Astrocyte (in vitro differentiated cells and primary cell): ENCODE measurements around the gene LIF.

ENCODE experiments used
- CTCF ChIP-seq: IDR thresholded peaks from 2 replicates; pipeline ENCODE4 v1.5.1; 2011; ENCODE audit warnings: low read depth, mild to moderate bottlenecking, inconsistent platforms, low read length, moderate library complexity; ENCODE audit not compliant: insufficient read depth
- EZH2 ChIP-seq: IDR thresholded peaks from 2 replicates; pipeline ENCODE4 v1.6.1; 2012; ENCODE audit warnings: mild to moderate bottlenecking, low read length, inconsistent platforms; ENCODE audit not compliant: insufficient read depth

- TF ChIP-seq CTCF (no peak), EZH2 (no peak)
These were observed 26.1 kb downstream of the LIF start for GRCh38 chr22:30220338-30221012.
